OCI-LY3 (cell line): Measurements from ENCODE around the gene PLSCR4.

Experiments used
- H2AFZ ChIP-seq: fragments of 200-600, 300-600 bp; shearing (Covaris generic); 2 replicates; pipeline ENCODE4 v1.6.0; 2014; ENCODE audit warnings: antibody characterized with exemption, low read depth, low read length
- H3K27ac ChIP-seq: fragments of 200-600, 300-600 bp; sonication (generic); 2 replicates; pipeline ENCODE4 v1.5.1; 2014; ENCODE audit warnings: mild to moderate bottlenecking, low read length, moderate library complexity, mixed read lengths
- H3K27me3 ChIP-seq: fragments of 200-600, 300-600 bp; sonication (generic); 2 replicates; pipeline ENCODE4 v1.6.1; 2014; ENCODE audit warnings: low read depth, low read length, mixed read lengths
- H3K36me3 ChIP-seq: fragments of 200-600, 300-600 bp; sonication (generic); replicated peaks from 2 replicates; pipeline ENCODE3; 2014; ENCODE audit warnings: low read depth, low read length, mixed read lengths
- H3K4me1 ChIP-seq: fragments of 300-600, 200-600 bp; sonication (generic); 2 replicates; pipeline ENCODE4 v1.6.1; 2014; ENCODE audit warnings: low read length, mixed read lengths
- H3K4me2 ChIP-seq: fragments of 200-600, 300-600 bp; sonication (generic); 2 replicates; pipeline ENCODE4 v1.6.1; 2014; ENCODE audit warnings: low read length, mixed read lengths
- H3K4me3 ChIP-seq: fragments of 300-600, 200-600 bp; sonication (generic); 2 replicates; pipeline ENCODE4 v1.5.1; 2014; ENCODE audit warnings: antibody characterized with exemption, mild to moderate bottlenecking, low read length, moderate library complexity
- H3K79me2 ChIP-seq: fragments of 300-600, 200-600 bp; shearing (Covaris generic); 2 replicates; pipeline ENCODE4 v1.6.1; 2014; ENCODE audit warnings: mild to moderate bottlenecking, low read length, mixed read lengths
- H3K9ac ChIP-seq: fragments of 300-600, 200-600 bp; shearing (Covaris generic); 2 replicates; pipeline ENCODE4 v1.6.0; 2014; ENCODE audit warnings: mild to moderate bottlenecking, low read length, moderate library complexity
- H3K9me3 ChIP-seq: fragments of 200-600, 300-600 bp; shearing (Covaris generic); 2 replicates; pipeline ENCODE4 v1.6.1; 2014; ENCODE audit warnings: low read length, mixed read lengths; ENCODE audit not compliant: insufficient read depth
- H4K20me1 ChIP-seq: fragments of 200-600, 300-600 bp; sonication (generic); 2 replicates; pipeline ENCODE4 v1.6.1; 2016; ENCODE audit warnings: low read length, mixed read lengths; ENCODE audit not compliant: insufficient read depth
- EZH2phosphoT487 ChIP-seq: fragments of 200-600 bp; shearing (Covaris generic); IDR thresholded peaks from 2 replicates; pipeline ENCODE4 v1.6.1; 2018; ENCODE audit warnings: antibody characterized with exemption, mixed run types, low read depth
- TF ChIP-seq, protein P1 (sequence below): fragments of 200-600, 300-600 bp; sonication (generic); IDR thresholded peaks from 2 replicates; pipeline ENCODE4 v1.5.1; 2014; ENCODE audit warnings: antibody characterized with exemption, low read length, low read depth

The PLSCR4 gene

DNA sequence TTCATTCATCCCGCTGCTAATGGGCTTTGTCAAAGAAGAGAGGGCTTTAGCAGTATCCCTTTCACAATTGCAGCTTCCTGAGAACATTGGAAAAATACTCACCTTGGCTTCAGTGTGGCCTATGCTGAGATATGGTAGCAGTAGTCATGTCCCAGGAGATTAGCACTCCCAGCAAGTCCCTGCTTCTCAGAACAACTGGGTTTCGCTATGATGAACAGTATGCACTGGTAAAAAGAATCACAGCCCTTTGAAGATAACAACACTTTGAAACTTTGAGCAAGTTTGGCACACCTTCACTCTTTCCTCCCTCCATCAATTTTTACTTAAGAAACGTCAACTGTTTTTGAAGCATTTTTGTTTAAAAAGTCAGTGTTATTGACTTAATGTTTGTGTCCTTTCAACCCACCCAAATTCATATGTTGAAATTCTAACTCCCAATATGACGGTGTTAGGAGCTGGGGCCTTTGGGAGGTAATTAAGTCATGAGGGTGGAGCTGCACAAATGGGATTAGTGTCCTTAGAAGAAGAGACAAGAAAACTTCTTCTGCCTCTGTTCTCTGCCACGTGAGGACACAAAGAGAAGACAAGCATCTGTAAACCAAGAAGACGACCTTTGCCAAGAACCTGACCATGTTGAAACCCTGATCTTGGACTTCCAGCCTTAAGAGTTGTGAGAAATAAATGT lies 17.8 kb upstream of the PLSCR4 start:
- Histone ChIP-seq H3K9ac (no peak overlapping the region), H3K27ac (no peak overlapping the region), H3K4me3 (no peak overlapping the region), H4K20me1 (no peaks in the 10 kb centered on the region), H2AFZ (no peak overlapping the region), H3K79me2 (no peaks in the 10 kb centered on the region), H3K4me1 (no peaks in the 10 kb centered on the region), H3K36me3 (no peaks in the 10 kb centered on the region), H3K9me3 (no peaks in the 10 kb centered on the region), H3K4me2 (no peak overlapping the region), H3K27me3 (no peaks in the 10 kb centered on the region)
- no peak for TF ChIP-seq EZH2phosphoT487
- TF ChIP-seq, protein P1, sequence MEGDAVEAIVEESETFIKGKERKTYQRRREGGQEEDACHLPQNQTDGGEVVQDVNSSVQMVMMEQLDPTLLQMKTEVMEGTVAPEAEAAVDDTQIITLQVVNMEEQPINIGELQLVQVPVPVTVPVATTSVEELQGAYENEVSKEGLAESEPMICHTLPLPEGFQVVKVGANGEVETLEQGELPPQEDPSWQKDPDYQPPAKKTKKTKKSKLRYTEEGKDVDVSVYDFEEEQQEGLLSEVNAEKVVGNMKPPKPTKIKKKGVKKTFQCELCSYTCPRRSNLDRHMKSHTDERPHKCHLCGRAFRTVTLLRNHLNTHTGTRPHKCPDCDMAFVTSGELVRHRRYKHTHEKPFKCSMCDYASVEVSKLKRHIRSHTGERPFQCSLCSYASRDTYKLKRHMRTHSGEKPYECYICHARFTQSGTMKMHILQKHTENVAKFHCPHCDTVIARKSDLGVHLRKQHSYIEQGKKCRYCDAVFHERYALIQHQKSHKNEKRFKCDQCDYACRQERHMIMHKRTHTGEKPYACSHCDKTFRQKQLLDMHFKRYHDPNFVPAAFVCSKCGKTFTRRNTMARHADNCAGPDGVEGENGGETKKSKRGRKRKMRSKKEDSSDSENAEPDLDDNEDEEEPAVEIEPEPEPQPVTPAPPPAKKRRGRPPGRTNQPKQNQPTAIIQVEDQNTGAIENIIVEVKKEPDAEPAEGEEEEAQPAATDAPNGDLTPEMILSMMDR: no peak

DNA sequence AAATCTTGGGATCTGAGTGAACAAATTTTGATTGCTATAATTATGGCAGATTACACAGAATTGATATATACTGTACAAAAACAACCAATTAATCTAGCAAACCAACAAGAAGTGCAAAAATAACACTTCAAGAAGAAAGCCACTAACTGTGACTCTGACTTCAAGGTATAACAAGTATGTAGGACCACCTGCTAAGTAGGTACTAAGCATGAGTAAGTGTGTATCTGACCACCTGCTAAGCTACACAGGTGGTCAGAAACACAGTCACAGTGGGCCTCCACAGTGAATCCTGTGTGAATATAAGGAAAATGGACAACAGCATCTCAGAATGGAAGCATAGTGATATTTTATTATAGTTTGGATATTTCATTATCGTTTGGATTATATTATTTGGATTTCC lies 14.8 kb upstream of the PLSCR4 start:
- H3K4me2 ChIP-seq: no peak overlapping the region
- TF ChIP-seq EZH2phosphoT487: no peak
- TF ChIP-seq, protein P1: no peak
- H4K20me1 ChIP-seq: no peaks in the 10 kb centered on the region
- H3K27me3 ChIP-seq: no peaks in the 10 kb centered on the region
- H3K79me2 ChIP-seq: no peaks in the 10 kb centered on the region
- H3K4me3 ChIP-seq: no peak overlapping the region
- H2AFZ ChIP-seq: no peak overlapping the region
- H3K4me1 ChIP-seq: no peaks in the 10 kb centered on the region
- no peaks in the 10 kb centered on the region for H3K9me3 ChIP-seq
- H3K36me3 ChIP-seq: no peaks in the 10 kb centered on the region
- no peak overlapping the region for H3K9ac ChIP-seq
- no peak overlapping the region for H3K27ac ChIP-seq

DNA sequence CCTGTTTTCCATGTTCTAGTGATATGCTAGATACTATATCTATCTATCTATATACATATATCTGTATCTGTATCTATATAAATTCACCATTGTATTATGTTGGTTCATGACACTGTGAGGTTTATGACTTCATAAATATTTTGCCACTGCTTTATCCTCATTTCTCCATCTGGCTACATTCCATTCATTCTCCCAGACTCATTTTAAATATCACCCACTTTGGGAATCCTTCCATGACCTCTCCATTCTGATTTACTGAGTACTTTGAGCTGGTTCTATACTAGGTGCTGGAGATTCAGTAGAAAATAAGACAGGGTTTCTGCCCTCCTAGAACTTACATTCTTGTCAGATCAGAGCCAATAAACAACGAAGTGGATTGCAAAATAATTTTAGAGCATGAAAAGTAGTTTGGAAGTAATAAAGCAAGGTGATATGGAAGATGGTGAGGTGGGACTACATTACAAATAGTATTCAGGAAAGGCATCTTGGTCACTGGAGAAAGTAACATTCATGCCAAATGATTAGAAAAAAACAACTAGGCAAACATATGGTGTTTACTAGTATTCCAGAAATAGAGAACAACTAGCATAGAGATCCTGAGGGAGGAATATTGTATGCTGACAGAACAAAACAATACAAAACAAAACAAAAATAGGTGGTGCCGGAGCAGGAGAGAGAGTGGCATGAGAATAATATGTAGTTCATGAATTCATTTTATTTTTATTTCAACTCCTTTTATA lies 11.6 kb upstream of the PLSCR4 start:
- TF ChIP-seq, protein P1: no peak
- no peak for TF ChIP-seq EZH2phosphoT487
- Histone ChIP-seq H3K9ac (no peak overlapping the region), H3K36me3 (no peaks in the 10 kb centered on the region), H4K20me1 (no peaks in the 10 kb centered on the region), H3K4me1 (no peaks in the 10 kb centered on the region), H3K79me2 (no peaks in the 10 kb centered on the region), H3K4me2 (no peak overlapping the region), H2AFZ (no peak overlapping the region), H3K27ac (no peak overlapping the region), H3K9me3 (no peaks in the 10 kb centered on the region), H3K4me3 (no peak overlapping the region), H3K27me3 (no peaks in the 10 kb centered on the region)

DNA sequence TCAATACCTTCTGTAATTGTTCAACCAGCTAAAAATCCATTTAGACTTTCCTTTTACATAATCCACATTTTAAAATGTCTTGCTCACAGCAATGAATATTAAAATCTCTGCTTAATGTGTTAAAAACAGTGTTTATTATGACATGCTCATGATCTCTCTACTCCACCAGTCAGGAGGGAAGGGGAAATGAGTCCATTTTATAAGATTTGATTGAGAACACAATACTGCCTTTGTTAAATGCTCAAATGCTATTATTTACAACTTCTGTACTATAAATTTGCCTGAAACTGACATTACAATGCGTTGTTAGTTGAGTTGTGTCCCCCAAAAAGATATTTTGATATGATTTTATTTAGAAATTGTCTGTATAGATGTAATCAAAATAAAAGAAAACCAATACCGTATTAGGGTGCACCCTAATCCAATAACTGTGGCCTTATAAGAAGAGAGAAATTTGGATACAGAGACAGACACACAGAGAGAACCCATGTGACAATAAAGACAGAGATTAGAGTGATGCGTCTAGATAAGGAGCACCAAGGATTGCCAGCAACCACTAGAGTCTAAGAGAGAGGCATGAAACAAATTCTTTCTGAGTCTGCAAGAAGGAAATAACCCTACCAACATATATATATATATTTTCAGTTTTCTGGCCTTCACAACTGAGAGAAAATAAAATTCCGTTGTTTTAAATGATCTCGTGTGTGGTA lies 9.1 kb upstream of the PLSCR4 start:
- Histone ChIP-seq H3K36me3 (no peaks in the 10 kb centered on the region), H3K4me1 (no peaks in the 10 kb centered on the region), H3K9me3 (no peaks in the 10 kb centered on the region), H2AFZ (no peak overlapping the region), H3K79me2 (no peaks in the 10 kb centered on the region), H3K4me2 (no peak overlapping the region), H3K27ac (no peak overlapping the region), H4K20me1 (no peaks in the 10 kb centered on the region), H3K4me3 (no peak overlapping the region), H3K9ac (no peak overlapping the region), H3K27me3 (no peaks in the 10 kb centered on the region)
- no peak for TF ChIP-seq EZH2phosphoT487
- TF ChIP-seq, protein P1: no peak
